RWPE1 (cell line): ENCODE data around the gene CCDC117.

Experiments
- CTCF ChIA-PET: fragments of 350-600 bp; sonication (Branson Sonifier 250); formaldehyde crosslinking; extraction: SDS; loops from one replicate; lab custom pipeline; 2021; lab: Yijun Ruan, JAX
- POLR2A ChIA-PET: fragments of 400-600 bp; formaldehyde crosslinking; extraction: SDS; loops from one replicate; lab custom pipeline; 2020; ENCODE audit warnings: antibody characterized with exemption; ENCODE audit not compliant: low non-redundant PET; lab: Yijun Ruan, JAX
- DNase-seq: peaks from one replicate; pipeline ENCODE4 v3.0.0; 2012; ENCODE audit warnings: low spot score
- H3K27ac ChIP-seq: fragments of 450-650 bp; 2 replicates; pipeline ENCODE4 v1.5.1; 2017
- CTCF ChIP-seq: fragments of 450-650 bp; conservative IDR thresholded peaks from 2 replicates; pipeline ENCODE4 v1.5.1; 2017; ENCODE audit warnings: low read depth, mild to moderate bottlenecking

CCDC117 gene

GRCh38 chr22:28826921-28827320 lies 54.4 kb downstream of the CCDC117 start:
- DNase-seq = no peak
- TF ChIP-seq CTCF = no peak
- CTCF ChIA-PET = no interaction called here
- POLR2A ChIA-PET = interaction anchor here (0.7 kb wide), 1 partner anchor 36 kb away, joined by 7 read pairs; no protein-coding TSS in a partner anchor
- H3K27ac ChIP-seq = no peak overlapping the region

- H3K27ac ChIP-seq = no peak overlapping the region
- ChIA-PET CTCF (interaction anchor here (0.6 to 2.9 kb wide), 13 partner anchors 9 to 937 kb away, joined by 3 to 21 read pairs (median 4); partner anchors contain the start of gene ZMAT5), POLR2A (interaction anchor here (0.6 kb wide), 1 partner anchor 78 kb away, joined by 5 read pairs; no protein-coding TSS in a partner anchor)
- TF ChIP-seq CTCF = peak; percentile 96
- peak; percentile 60 for DNase-seq
These were observed 57.1 kb downstream of the CCDC117 start for GRCh38 chr22:28829358-28830181.

DNA sequence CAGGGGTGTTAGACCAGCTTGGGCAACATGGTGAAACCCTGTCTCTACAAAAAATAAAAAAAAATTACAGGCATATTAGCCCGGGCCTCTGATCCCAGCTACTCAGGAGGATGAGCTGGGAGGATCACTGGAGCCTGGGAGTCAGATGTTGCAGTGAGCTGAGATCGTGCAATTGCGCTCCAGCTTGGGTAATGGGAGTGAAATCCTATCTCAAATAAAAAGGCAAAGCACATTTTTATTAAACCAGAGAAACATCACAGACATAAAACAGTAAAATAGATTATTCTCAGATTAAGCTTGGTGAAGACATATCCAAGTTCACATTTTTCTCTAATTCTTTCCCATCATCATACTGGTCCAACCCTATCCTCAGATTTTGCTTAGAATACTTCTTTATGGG lies 57.9 kb downstream of the CCDC117 start:
- POLR2A ChIA-PET = interaction anchor here (0.6 kb wide), 1 partner anchor 79 kb away, joined by 5 read pairs; no protein-coding TSS in a partner anchor

DNA sequence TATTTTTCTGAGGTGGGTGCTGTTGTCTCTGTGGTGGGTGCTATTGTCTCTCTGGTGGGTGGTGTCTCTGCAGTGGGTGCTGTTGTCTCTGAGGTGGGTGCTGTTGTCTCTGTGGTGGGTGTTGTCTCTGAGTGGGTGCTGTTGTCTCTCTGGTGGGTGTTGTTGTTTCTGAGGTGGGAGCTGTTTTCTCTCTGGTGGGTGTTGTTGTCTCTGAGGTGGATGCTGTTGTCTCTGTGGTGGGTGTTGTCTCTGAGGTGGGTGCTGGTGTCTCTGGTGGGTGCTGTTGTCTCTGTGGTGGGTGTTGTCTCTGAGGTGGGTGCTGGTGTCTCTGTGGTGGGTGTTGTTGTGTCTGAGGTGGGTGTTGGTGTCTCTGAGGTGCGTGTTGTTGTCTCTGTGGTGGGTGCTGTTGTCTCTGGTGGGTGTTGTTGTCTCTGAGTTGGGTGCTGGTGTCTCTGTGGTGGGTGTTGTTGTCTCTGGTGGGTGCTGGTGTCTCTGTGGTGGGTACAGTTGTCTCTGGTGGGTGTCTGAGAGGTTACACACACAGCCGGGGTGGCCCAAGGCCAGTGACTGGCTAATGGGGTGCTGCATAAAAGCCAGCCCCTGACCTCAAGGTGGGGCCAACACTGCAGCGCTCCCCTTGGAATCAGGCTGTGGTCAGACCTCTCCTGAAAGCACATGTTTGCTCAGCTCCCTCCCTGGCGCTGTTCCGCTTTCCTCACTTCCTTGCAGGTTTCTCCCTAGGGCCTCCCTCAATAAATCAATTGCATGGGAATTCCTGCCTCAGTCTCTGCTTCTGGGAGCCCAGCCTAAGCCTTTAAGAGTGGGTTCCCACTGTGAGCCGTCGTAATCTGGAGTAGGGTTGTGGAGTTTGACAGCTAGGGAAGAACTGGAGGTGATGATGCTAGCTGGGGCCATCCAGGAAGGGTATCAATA lies 58.9 kb downstream of the CCDC117 start:
- H3K27ac ChIP-seq = no peak overlapping the region
- no peak for DNase-seq
- ChIA-PET POLR2A (no interaction called here), CTCF (interaction anchor here (1.7 to 2.9 kb wide), 2 partner anchors 231 to 414 kb away, joined by 3 to 21 read pairs; no protein-coding TSS in a partner anchor)
- no peak for TF ChIP-seq CTCF

More for the DNA sequence above, 57.9 kb downstream of the CCDC117 start:
- H3K27ac ChIP-seq = no peak overlapping the region
- no peak for TF ChIP-seq CTCF
- DNase-seq = no peak
- CTCF ChIA-PET = interaction anchor here (1.7 to 2.9 kb wide), 2 partner anchors 230 to 415 kb away, joined by 3 to 21 read pairs; no protein-coding TSS in a partner anchor

- H3K27ac ChIP-seq = no peak overlapping the region
- ChIA-PET CTCF (no interaction called here), POLR2A (no interaction called here)
- no peak for TF ChIP-seq CTCF
- DNase-seq = no peak
These were observed 60.2 kb downstream of the CCDC117 start for GRCh38 chr22:28832731-28833130.

DNA sequence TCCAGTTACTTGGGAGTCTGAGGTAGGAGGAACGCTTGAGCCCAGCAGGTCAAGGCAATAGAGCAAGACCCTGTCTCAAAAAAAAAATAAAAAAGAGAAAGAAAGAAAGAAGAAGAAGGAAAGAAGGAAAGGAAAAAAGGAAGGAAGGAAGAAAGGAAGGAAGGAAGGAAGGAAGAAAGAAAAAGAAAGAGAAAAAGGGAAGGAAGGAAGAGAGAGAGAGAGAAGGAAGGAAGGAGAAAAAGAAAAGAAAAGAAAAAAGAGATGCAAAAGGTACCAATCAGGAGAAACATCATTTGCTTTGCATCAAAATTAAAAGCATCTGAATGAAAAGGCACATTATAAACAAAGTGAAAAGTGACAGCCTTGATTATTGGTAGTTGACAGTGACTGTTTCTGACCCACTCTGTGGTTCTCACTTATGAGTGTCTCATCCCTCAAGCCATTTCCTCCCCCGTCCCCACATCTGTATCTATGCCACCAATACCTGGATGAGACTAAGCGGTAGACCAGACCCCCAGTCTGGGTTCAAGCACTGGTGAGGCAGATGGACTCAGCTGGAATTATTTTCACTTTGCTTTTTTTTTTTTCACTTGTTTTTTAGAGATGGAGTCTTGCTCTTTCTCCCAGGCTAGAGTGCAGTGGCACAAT lies 60.9 kb downstream of the CCDC117 start:
- no peak for DNase-seq
- CTCF ChIA-PET = no interaction called here
- H3K27ac ChIP-seq = no peak overlapping the region
- POLR2A ChIA-PET = no interaction called here
- TF ChIP-seq CTCF = no peak
